Measurements from ENCODE around the gene SNORC.
"Not testable (repeated sequence)": the region's sequence is repeated elsewhere in the genome, so short reads cannot be mapped to it uniquely, and the experiment has no call there.

DNA sequence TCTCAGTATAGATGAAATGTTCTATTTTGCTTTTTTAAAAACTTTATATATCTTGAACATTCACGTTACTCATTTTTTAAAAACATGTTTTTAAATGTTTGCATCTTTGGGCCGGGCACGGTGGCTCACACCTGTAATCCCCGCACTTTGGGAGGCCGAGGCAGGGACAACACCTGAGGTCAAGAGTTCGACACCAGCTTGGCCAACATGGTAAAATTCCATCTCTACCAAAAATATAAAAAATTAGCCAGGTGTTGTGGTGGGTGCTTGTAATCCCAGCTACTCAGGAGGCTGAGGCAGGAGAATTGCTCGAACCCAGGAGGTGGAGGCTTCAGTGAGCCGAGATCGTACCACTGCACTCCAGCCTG, 37.6 kb downstream of the SNORC start:
- TF ChIP-seq, protein P1, sequence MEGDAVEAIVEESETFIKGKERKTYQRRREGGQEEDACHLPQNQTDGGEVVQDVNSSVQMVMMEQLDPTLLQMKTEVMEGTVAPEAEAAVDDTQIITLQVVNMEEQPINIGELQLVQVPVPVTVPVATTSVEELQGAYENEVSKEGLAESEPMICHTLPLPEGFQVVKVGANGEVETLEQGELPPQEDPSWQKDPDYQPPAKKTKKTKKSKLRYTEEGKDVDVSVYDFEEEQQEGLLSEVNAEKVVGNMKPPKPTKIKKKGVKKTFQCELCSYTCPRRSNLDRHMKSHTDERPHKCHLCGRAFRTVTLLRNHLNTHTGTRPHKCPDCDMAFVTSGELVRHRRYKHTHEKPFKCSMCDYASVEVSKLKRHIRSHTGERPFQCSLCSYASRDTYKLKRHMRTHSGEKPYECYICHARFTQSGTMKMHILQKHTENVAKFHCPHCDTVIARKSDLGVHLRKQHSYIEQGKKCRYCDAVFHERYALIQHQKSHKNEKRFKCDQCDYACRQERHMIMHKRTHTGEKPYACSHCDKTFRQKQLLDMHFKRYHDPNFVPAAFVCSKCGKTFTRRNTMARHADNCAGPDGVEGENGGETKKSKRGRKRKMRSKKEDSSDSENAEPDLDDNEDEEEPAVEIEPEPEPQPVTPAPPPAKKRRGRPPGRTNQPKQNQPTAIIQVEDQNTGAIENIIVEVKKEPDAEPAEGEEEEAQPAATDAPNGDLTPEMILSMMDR (IDR thresholded peaks at IDR 0.05) = not testable (repeated sequence)
- TF ChIP-seq POLR2A (IDR thresholded peaks at IDR 0.05) = not testable (repeated sequence)

Measured in right lobe of liver (tissue), 4 donors.